Measurements from ENCODE around the gene HOXA7. TPM values are rescaled to one million over a fixed set of nuclear protein-coding genes. Genes with fewer than 3 reads are reported as not detected.
A peak's percentile ranks its signal among the peaks of the same experiment; 100 is the strongest.

Gene HOXA7
- total RNA-seq, 1 donor from 2014 or later = 17.7 TPM

DNA sequence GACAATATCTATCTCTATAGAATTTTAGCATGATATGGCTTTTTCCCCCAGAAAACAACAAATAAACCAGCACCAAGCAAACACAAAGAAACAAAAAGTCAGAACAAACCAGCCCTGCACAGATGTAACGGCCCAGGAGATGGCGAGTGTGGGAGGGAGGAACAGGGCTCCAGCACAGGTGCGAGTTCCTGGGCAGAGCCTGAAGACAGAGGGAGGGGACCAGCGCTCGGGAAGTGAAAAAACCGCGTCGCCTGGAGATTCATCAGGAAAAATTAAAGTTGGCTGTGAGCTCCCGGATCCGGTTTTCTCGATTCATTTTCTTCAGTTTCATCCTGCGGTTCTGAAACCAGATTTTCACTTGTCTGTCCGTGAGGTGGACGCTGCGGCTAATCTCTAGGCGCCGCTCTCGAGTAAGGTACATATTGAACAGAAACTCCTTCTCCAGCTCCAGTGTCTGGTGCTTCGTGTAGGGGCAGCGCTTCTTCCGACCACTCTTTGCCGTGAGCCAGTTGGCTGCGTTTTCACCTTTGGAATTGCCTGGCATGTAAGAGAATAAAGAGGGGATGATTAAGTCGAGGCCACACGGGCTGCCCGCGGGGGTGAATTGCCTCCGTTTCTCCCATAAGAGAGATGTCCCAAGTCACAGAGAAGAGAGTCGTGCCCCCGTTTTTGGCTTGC, 15.3 kb upstream of the HOXA7 start:
- no peak for DNase-seq (ENCODE audit: extremely low read depth, low read depth, low spot score)

DNA sequence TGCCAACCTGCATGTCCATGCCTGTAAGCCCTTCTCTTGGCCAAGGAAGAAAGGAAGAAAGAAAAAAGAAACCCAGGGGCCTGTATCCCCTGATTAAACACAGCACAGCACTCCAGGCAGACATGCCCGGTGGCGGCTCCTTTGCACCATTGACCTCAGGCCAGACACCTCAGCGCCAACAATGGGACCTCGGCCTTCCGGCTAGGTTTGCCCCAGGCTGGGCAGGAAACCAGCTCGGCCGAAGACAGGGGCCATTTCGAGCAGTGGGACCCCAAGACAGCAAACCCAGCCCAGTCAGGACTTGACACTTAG, 14.8 kb upstream of the HOXA7 start:
- no peak for DNase-seq (ENCODE audit: extremely low read depth, low read depth, low spot score)

DNA sequence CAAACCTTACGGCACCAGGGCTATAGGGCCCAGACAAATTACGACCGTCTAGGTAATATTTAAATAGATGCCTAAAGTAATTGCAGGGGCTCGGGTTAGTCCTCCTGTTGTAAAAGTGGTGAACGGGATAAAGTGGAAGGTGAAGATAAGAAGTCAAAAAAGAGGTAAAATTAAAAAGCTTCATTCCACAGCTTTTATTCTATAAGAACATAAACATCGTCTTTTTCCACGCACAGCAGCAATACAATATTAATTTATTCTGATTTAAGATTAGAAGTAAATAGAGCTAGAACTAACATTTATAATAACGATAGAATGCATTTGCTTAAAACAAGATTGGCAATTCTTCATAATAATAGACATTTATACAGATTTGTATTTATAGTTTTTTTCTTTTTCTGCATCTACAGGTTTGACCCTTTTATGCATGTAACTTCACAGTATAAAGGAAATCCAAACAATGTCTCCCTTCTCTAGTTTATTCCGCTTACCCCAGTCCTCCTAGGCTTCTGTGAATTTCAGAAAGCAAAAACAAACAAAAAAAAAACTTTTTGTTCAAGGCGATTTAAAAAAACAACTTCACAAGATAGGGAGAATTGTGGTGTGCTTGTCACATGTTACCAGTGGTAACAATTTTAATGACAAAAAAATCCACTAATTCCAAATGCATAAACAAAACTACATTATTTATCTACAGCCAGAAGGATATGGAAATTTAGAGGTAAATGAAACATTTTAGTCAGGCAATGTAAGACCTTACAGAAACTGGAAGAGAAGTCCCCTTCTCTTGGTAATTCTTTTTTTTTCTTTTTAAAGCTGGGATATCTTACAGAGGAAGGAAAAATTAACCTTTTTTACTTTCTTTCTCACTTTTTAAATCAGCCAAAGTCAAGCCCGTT, 14.2 kb upstream of the HOXA7 start:
- no peak for DNase-seq (ENCODE audit: extremely low read depth, low read depth, low spot score)

- no peak for DNase-seq (ENCODE audit: extremely low read depth, low read depth, low spot score)
These were observed 13.4 kb upstream of the HOXA7 start for GRCh38 chr7:27169658-27170425.

- no peak for DNase-seq (ENCODE audit: extremely low read depth, low read depth, low spot score)
These were observed 11.9 kb upstream of the HOXA7 start for GRCh38 chr7:27168265-27168947.

- no peak for DNase-seq (ENCODE audit: extremely low read depth, low read depth, low spot score)
These were observed 11.4 kb upstream of the HOXA7 start for GRCh38 chr7:27167916-27168264.

GRCh38 chr7:27166531-27167505, 10.3 kb upstream of the HOXA7 start:
- DNase-seq (ENCODE audit: extremely low read depth, low read depth, low spot score) = no peak

DNA sequence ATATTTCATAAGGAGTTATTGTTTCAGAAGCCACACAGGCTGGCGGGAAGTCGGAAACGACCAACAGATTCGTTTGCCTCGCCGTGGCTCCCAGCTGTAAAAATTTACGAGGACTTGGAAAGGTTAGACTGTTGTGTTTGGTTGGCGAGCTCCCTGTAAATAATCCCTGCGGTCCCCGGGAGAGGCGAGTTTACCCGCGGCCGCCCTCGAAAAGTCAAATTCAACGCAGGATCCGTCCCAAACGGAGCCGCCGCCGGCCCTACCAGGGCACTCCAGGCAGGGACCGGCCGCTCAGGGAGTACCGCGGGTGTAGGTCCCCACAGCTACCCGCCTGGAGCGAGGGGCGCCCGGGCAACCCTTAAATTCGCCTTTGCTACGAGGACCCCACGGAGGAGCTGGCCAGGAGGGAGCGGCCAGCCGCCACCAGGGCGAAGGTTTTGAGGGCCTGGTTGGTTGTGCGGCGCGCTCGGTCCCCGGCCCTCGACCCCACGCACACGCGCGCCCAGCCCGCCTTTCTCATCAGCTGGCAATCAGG, 9.6 kb upstream of the HOXA7 start:
- DNase-seq (ENCODE audit: extremely low read depth, low read depth, low spot score) = no peak

DNA sequence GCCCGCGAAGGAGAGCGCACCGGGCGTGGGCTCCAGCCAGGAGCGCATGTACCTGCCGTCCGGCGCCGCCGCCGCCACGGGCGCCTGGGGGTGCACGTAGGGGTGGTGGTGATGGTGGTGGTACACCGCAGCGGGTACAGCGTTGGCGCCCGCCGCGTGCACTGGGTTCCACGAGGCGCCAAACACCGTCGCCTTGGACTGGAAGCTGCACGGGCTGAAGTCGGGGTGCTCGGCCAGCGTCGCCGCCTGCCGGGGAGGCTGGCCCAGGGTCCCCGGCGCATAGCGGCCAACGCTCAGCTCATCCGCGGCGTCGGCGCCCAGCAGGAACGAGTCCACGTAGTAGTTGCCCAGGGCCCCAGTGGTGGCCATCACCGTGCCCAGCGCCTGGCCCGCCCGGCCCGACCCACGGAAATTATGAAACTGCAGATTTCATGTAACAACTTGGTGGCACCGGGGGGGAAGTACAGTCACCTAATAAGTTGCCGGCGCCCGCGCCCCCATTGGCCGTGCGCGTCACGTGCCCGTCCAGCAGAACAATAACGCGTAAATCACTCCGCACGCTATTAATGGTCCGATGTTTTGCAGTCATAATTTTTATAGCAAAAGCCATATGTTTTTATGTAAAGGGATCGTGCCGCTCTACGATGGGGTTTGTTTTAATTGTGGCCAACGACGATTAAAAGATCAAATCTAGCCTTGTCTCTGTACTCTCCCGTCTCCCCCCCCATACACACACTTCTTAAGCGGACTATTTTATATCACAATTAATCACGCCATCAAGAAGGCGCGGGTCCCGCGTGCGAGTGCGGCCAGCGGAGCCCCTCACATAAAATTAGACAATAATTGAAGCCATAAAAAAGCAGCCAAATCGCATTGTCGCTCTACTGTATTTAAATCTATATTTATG, 8.9 kb upstream of the HOXA7 start, which contains the start of gene HOXA9:
HOXA9 (minus strand) TSS at position 449 of the 907 bp plus-strand sequence; CDS start at position 369, 80 bp downstream.
- DNase-seq (ENCODE audit: extremely low read depth, low read depth, low spot score) = peak; percentile 75

GRCh38 chr7:27164367-27165088, 8.1 kb upstream of the HOXA7 start:
- DNase-seq (ENCODE audit: extremely low read depth, low read depth, low spot score) = no peak

DNA sequence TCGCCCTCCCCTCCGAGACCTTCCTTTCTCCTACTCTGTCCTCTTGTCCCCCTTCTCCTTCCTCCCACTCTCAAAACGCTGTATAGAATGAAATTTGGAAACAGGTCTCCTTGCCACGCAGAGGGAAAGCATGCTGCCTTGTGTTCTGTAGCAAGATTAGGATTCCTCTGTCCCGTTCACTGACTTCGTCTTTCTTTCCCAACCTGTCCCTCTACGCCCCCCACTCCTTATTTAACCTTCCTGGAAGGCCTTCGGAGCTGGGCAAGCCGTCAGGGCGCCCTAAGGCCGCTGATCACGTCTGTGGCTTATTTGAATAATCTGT, 7.5 kb upstream of the HOXA7 start:
- no peak for DNase-seq (ENCODE audit: extremely low read depth, low read depth, low spot score)

GRCh38 chr7:27163288-27164044, 7.0 kb upstream of the HOXA7 start:
- DNase-seq (ENCODE audit: extremely low read depth, low read depth, low spot score) = no peak

DNA sequence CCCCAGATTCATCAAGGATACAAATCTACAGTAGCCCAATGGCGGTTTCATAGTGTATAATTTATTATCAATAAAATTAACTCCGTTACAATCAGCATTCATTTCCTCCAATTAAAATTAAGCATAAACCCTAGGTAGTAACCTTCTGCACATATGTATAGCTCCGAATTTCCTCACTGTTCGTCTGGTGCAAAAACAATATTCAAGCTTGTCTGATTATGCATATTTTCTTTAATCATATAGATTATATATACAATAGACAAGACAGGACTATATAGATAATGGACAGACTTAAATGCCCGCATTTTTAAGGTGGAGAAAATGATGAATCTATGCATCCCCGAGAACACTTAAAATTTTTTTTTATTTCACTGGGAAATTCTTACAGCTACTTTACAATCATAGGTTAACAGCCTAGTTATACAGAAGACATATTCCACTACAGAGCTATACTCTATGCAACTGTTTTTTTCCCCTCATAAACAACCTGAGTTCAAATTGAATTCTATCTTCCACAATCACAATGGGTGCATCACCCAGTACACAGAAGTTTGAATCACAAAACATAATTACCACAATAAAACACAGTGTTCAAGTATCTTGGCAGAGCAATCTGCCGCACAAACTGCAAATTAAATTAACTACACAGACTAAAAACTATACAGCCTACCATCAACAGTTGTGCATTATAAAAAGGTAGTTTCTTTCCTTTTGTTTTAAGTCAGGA, 6.2 kb upstream of the HOXA7 start:
- no peak for DNase-seq (ENCODE audit: extremely low read depth, low read depth, low spot score)

DNA sequence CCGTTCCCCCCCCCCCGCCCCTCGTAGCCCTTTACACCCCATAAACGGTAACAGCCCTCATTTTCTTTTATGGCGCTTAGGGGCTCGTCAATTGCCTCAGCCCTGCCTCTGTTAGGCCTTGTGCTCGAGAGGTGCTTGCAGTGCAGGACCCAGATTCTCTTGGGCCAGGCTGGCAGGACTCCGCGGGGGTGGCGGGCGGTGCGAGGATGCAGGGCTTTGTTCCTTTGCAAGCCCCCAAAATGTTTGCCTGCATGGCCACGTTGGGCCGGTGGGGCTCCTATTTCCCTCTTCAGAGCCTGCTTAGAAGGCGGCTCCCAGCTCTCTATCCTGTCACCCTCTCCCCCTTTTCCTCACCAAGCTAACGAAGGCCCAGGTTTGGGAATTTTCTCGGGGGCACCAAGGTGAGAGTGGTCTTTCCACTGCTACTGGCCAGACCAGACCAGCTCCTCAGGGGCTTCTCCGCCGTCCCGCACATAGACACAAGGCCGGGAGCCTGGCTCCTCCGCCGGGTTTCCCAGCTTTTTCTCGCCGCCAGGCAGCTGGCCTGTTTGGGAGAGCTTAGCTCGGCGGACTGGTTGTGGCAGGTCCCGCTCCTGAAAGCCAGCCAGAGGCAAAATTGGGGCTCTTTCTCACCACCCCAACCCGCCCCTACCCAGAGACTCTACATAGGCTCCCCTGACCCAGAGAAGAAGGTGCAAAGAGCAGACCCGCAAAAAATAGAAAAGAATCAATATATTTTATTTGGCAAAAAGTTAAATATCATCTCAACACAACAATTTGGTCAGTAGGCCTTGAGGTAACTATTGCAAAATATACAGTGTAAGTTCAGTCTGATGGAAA, 5.5 kb upstream of the HOXA7 start:
- DNase-seq (ENCODE audit: extremely low read depth, low read depth, low spot score) = no peak

GRCh38 chr7:27161214-27161720, 4.8 kb upstream of the HOXA7 start:
- no peak for DNase-seq (ENCODE audit: extremely low read depth, low read depth, low spot score)

Data from glomerular endothelial cell (primary cell).